CD14-positive monocyte (primary cell): ENCODE results near the gene SLAMF7. TPM values are rescaled to one million over a fixed set of nuclear protein-coding genes. Genes with fewer than 3 reads are reported as not detected.

ENCODE experiments used
- DNase-seq, 3 donors: peaks; one replicate each; pipeline ENCODE4 v3.0.0-alpha.2; 2011 to 2022
- H2AFZ ChIP-seq: 2 replicates; pipeline ENCODE4 v1.6.0; 2012; ENCODE audit warnings: mild to moderate bottlenecking, low read depth, low read length, inconsistent platforms; ENCODE audit not compliant: insufficient read depth, poor library complexity, severe bottlenecking
- H3K27ac ChIP-seq, 2 donors: 1 replicate in 1 of 2; 2 replicates in 1 of 2; pipeline ENCODE4 v1.5.1; 2012 to 2013; ENCODE audit warnings: low read length in 2 of 2, control low read depth in 1 of 2, inconsistent platforms in 1 of 2, low read depth in 1 of 2, mild to moderate bottlenecking in 1 of 2
- H3K27me3 ChIP-seq, 2 donors: one replicate each; pipeline versions ENCODE4 v1.6.0 to v1.6.1; 2011 to 2013; ENCODE audit warnings: low read length in 2 of 2; ENCODE audit not compliant: control insufficient read depth in 2 of 2, insufficient read depth in 2 of 2
- H3K36me3 ChIP-seq, 2 donors: replicated peaks in 1 of 2; 1 replicate in 1 of 2; 2 replicates in 1 of 2; pipeline versions ENCODE4 v1.5.1 to v1.6.1; 2012 to 2013; ENCODE audit warnings: low read length in 2 of 2, control low read depth in 1 of 2, inconsistent platforms in 1 of 2, mild to moderate bottlenecking in 1 of 2; ENCODE audit not compliant: insufficient read depth in 2 of 2, control insufficient read depth in 1 of 2
- H3K4me1 ChIP-seq, 2 donors: 1 replicate in 1 of 2; 2 replicates in 1 of 2; pipeline versions ENCODE4 v1.5.1 to v1.6.1; 2012 to 2013; ENCODE audit warnings: low read length in 2 of 2, control low read depth in 1 of 2, inconsistent platforms in 1 of 2, mild to moderate bottlenecking in 1 of 2, moderate library complexity in 1 of 2; ENCODE audit not compliant: insufficient read depth in 2 of 2, control insufficient read depth in 1 of 2
- H3K4me2 ChIP-seq: replicated peaks from 2 replicates; pipeline ENCODE3; 2012; ENCODE audit warnings: low read length, moderate library complexity, mild to moderate bottlenecking; ENCODE audit not compliant: poor library complexity, severe bottlenecking; ENCODE audit errors: extremely low read depth
- H3K4me3 ChIP-seq, 3 experiments: fragments of 200-600 bp in 1 of 3; sonication (generic) in 1 of 3; replicated peaks in 1 of 3; 1 replicate in 2 of 3; 2 replicates in 1 of 3; pipeline ENCODE4 v1.5.1; 2011 to 2013; ENCODE audit warnings: low read length in 3 of 3, mild to moderate bottlenecking in 3 of 3, control low read depth in 2 of 3, low read depth in 2 of 3, inconsistent platforms in 1 of 3, moderate library complexity in 1 of 3
- H3K79me2 ChIP-seq: 2 replicates; pipeline ENCODE4 v1.6.0; 2012; ENCODE audit warnings: mild to moderate bottlenecking, control low read depth, inconsistent platforms, low read length, moderate library complexity; ENCODE audit not compliant: insufficient read depth
- H3K9ac ChIP-seq: 2 replicates; pipeline ENCODE4 v1.6.0; 2017; ENCODE audit warnings: low read length, mild to moderate bottlenecking; ENCODE audit not compliant: insufficient read depth, poor library complexity, severe bottlenecking
- H3K9me3 ChIP-seq, 2 donors: replicated peaks in 1 of 2; 1 replicate in 1 of 2; 2 replicates in 1 of 2; pipeline versions ENCODE4 v1.5.1 to v1.6.1; 2012 to 2013; ENCODE audit warnings: low read length in 2 of 2, control low read depth in 1 of 2; ENCODE audit not compliant: control insufficient read depth in 1 of 2, insufficient read depth in 1 of 2
- H4K20me1 ChIP-seq: 2 replicates; pipeline ENCODE4 v1.6.0; 2012; ENCODE audit warnings: mild to moderate bottlenecking, low read length, control low read depth, moderate library complexity; ENCODE audit not compliant: insufficient read depth
- H3K27ac Mint-ChIP-seq, 7 donors: one replicate each; pipeline ENCODE4 v1.8.0; 2020; ENCODE audit warnings: mild to moderate bottlenecking in 7 of 7, mixed read lengths in 7 of 7, moderate library complexity in 6 of 7, inconsistent platforms in 2 of 7
- H3K27me3 Mint-ChIP-seq, 3 donors: one replicate each; pipeline ENCODE4 v1.8.0; 2021 to 2022; ENCODE audit warnings: low read depth in 3 of 3, mild to moderate bottlenecking in 3 of 3, mixed read lengths in 3 of 3, moderate library complexity in 3 of 3, inconsistent platforms in 1 of 3
- H3K36me3 Mint-ChIP-seq, 2 donors: one replicate each; pipeline ENCODE4 v1.8.0; 2020; ENCODE audit warnings: mixed read lengths in 2 of 2, inconsistent platforms in 1 of 2, mild to moderate bottlenecking in 1 of 2
- H3K4me1 Mint-ChIP-seq: one replicate; pipeline ENCODE4 v1.8.0; 2020; ENCODE audit warnings: mild to moderate bottlenecking, mixed read lengths
- H3K4me3 Mint-ChIP-seq, 2 donors: one replicate each; pipeline ENCODE4 v1.8.0; 2020; ENCODE audit warnings: mild to moderate bottlenecking in 2 of 2, mixed read lengths in 2 of 2, moderate library complexity in 1 of 2
- H3K9me3 Mint-ChIP-seq, 7 donors: one replicate each; pipeline ENCODE4 v1.8.0; 2020 to 2022; ENCODE audit warnings: mixed read lengths in 7 of 7, mild to moderate bottlenecking in 6 of 7, moderate library complexity in 6 of 7, inconsistent platforms in 2 of 7
- CTCF ChIP-seq: fragments of 200-600 bp; IDR thresholded peaks from one replicate; pipeline ENCODE4 v1.8.0; 2022; ENCODE audit warnings: antibody characterized with exemption, mild to moderate bottlenecking
- WGBS: methylation state at CpG from one replicate; pipeline ENCODE4 v1.1.5; 2013; ENCODE audit warnings: missing lambda C conversion rate; ENCODE audit not compliant: insufficient coverage; 5-methylcytosine and 5-hydroxymethylcytosine counted together
- intact Hi-C, 2 donors: fragments of 100-400 bp; cut with micrococcal nuclease; formaldehyde crosslinking; loops; one replicate each; pipeline versions ENCODE4 v1.15.0 to v1.15.1; 2023
- polyA plus RNA-seq, 3 donors: library from polyadenylated mRNA; depleted of rRNA in 1 of 3; unstranded in 2 of 3; stranded (reverse) in 1 of 3; fragments of 300-500 nt in 2 of 3; fragments of >200 nt in 1 of 3; fragmentation: Illumina TruSeq in 2 of 3; gene quantifications; 1 replicate in 2 of 3; 2 replicates in 1 of 3; pipeline ENCODE4 v1.2.3, GENCODE V29; 2012 to 2021

The SLAMF7 gene
- polyA plus RNA-seq, 3 donors, result 15.4 to 16.0 (median 15.8) TPM

- Histone ChIP-seq H3K27ac (peak overlapping the region in 1 of 2 donors; percentile 65), H3K9me3 (no peaks in the 10 kb centered on the region), H3K4me1 (peaks cover 44 to 55% of the 10 kb centered on the region in 2 donors), H3K36me3 (no peaks in the 10 kb centered on the region), H3K4me3 (no peak overlapping the region), H3K4me2 (peak overlapping the region; percentile 72), H3K9ac (no peak overlapping the region), H4K20me1 (no peaks in the 10 kb centered on the region), H2AFZ (no peak overlapping the region), H3K27me3 (no peaks in the 10 kb centered on the region), H3K79me2 (no peaks in the 10 kb centered on the region)
- peak in 2 of 3 donors; percentile 62 to 64 for DNase-seq
- H3K4me3 Mint-ChIP-seq, result no peak overlapping the region
- WGBS, result no CpG with 5 or more reads among the region's 3 CpGs
- no peak for TF ChIP-seq CTCF
- H3K27me3 Mint-ChIP-seq, result no peaks in the 10 kb centered on the region
- H3K4me1 Mint-ChIP-seq, result peaks cover 22% of the 10 kb centered on the region
- intact Hi-C loops, result loop anchor here (1.0 to 10.0 kb wide), 6 partner anchors 41 to 226 kb away; partner anchors contain the start of gene ITLN2 (in 1 of the 2)
- no peaks in the 10 kb centered on the region for H3K36me3 Mint-ChIP-seq
- H3K27ac Mint-ChIP-seq, result no peak overlapping the region
- no peaks in the 10 kb centered on the region for H3K9me3 Mint-ChIP-seq
Observed at GRCh38 chr1:160726114-160726497, 12.9 kb upstream of the SLAMF7 start.

GRCh38 chr1:160726498-160727315, 12.3 kb upstream of the SLAMF7 start:
- H4K20me1 ChIP-seq, result no peaks in the 10 kb centered on the region
- peak overlapping the region; percentile 18 for H2AFZ ChIP-seq
- peaks cover 24% of the 10 kb centered on the region for H3K4me1 Mint-ChIP-seq
- 9% methylated on average over 8 of the region's 8 CpGs for WGBS
- no peak overlapping the region for H3K4me3 Mint-ChIP-seq
- H3K4me2 ChIP-seq, result peak overlapping the region; percentile 72
- intact Hi-C loops, result loop anchor here (1.0 to 10.0 kb wide), 6 partner anchors 41 to 226 kb away; partner anchors contain the start of gene ITLN2 (in 1 of the 2)
- no peaks in the 10 kb centered on the region for H3K9me3 Mint-ChIP-seq
- no peaks in the 10 kb centered on the region for H3K27me3 ChIP-seq
- no peaks in the 10 kb centered on the region for H3K36me3 ChIP-seq
- H3K27me3 Mint-ChIP-seq, result no peaks in the 10 kb centered on the region
- H3K79me2 ChIP-seq, result no peaks in the 10 kb centered on the region
- DNase-seq, result peak; percentile 71 to 84 (median 83)
- peak overlapping the region in 1 of 2 donors; percentile 65 for H3K27ac ChIP-seq
- H3K9me3 ChIP-seq, result no peaks in the 10 kb centered on the region
- no peak overlapping the region for H3K9ac ChIP-seq
- H3K27ac Mint-ChIP-seq, result no peak overlapping the region
- H3K36me3 Mint-ChIP-seq, result no peaks in the 10 kb centered on the region
- peaks cover 44 to 53% of the 10 kb centered on the region in 2 donors for H3K4me1 ChIP-seq
- TF ChIP-seq CTCF, result peak; percentile 97
- peak overlapping the region in 2 of 3 experiments; percentile 0 to 60 for H3K4me3 ChIP-seq
